GM18505 (cell line): ENCODE results near the gene SASH1.

Experiments
- ATAC-seq: cut with Tn5 transposase; IDR thresholded peaks from one replicate; pipeline ENCODE4 v1.9.1; 2021; ENCODE audit not compliant: unreplicated experiment
- POLR2A ChIP-seq: IDR thresholded peaks from 4 replicates; pipeline ENCODE4 v1.6.1; 2011; ENCODE audit warnings: borderline replicate concordance; ENCODE audit not compliant: insufficient read depth, insufficient read length; ENCODE audit errors: extremely low read depth

SASH1 gene

GRCh38 chr6:148430897-148431296 is 88.3 kb downstream of the SASH1 start:
- ATAC-seq: no peak

GRCh38 chr6:148431413-148431812 is 88.8 kb downstream of the SASH1 start:
- TF ChIP-seq POLR2A: no peak
- ATAC-seq: no peak

More at GRCh38 chr6:148430897-148431296, 88.3 kb downstream of the SASH1 start:
- TF ChIP-seq POLR2A: no peak

GRCh38 chr6:148431840-148432239 is 89.2 kb downstream of the SASH1 start:
- no peak for ATAC-seq
- TF ChIP-seq POLR2A: no peak

- ATAC-seq: no peak
- TF ChIP-seq POLR2A: no peak
These were observed 90.0 kb downstream of the SASH1 start for GRCh38 chr6:148432462-148433195.

- TF ChIP-seq POLR2A: no peak
- no peak for ATAC-seq
These were observed 92.7 kb downstream of the SASH1 start for GRCh38 chr6:148435386-148435785.

- TF ChIP-seq POLR2A: no peak
- ATAC-seq: no peak
These were observed 93.8 kb downstream of the SASH1 start for GRCh38 chr6:148436466-148436865.

GRCh38 chr6:148438632-148439031 is 96.0 kb downstream of the SASH1 start:
- no peak for TF ChIP-seq POLR2A
- no peak for ATAC-seq

GRCh38 chr6:148440016-148440415 is 97.4 kb downstream of the SASH1 start:
- no peak for ATAC-seq

GRCh38 chr6:148440877-148441453 is 98.3 kb downstream of the SASH1 start:
- ATAC-seq: no peak
- TF ChIP-seq POLR2A: no peak

More at GRCh38 chr6:148440016-148440415, 97.4 kb downstream of the SASH1 start:
- TF ChIP-seq POLR2A: no peak

GRCh38 chr6:148441454-148441911 is 98.8 kb downstream of the SASH1 start:
- ATAC-seq: no peak
- TF ChIP-seq POLR2A: no peak

- no peak for TF ChIP-seq POLR2A
- ATAC-seq: no peak
These were observed 101.3 kb downstream of the SASH1 start for GRCh38 chr6:148443798-148444560.

- no peak for ATAC-seq
- TF ChIP-seq POLR2A: no peak
These were observed 102.5 kb downstream of the SASH1 start for GRCh38 chr6:148445116-148445515.

- no peak for TF ChIP-seq POLR2A
These were observed 103.0 kb downstream of the SASH1 start for GRCh38 chr6:148445620-148446019.

More at GRCh38 chr6:148445620-148446019, 103.0 kb downstream of the SASH1 start:
- ATAC-seq: no peak
